ENCODE measurements around the gene IQSEC1.

Gene IQSEC1

DNA sequence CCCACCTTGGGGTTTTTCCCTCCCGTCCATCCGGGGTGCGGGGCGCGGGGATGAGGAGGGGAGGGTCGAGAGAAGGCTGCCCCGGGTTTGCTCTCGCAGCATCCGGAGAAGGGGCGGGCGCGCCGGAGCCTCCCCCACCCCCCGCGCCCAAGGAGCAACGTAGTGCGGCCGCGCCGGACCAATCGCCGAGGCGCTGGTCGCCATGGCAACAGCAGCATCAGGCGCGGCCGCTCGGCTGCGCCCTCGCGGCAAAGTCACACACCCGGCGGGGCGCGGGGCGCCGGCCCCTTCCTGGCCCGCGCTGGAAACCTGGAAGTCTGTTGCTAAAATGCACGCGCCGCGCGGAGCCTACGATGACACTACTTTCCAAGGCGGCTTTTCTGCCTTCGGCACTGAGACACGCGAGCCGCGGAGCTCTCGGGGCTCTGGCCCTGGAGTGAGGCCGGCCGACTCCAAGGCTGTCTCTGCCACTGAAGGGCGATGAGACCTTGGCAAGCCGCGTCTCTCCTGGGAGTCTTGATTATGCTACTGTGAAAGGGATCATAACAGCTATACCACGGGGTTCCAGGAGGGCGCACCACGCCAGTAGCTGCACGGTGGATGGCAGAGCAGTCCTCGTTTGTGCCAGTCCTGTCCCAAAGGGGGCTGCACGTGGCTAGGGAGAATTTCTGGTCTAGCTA lies at the start of gene IQSEC1:
IQSEC1 (minus strand) TSS at position 104 of the 680 bp plus-strand sequence. CDS start 415 bp downstream, outside the sequence.
- no peak for DNase-seq (ENCODE audit: low read depth)

- no peak for DNase-seq (ENCODE audit: low read depth)
These were observed 49.1 kb upstream of the IQSEC1 start for GRCh38 chr3:13122081-13123012.

DNA sequence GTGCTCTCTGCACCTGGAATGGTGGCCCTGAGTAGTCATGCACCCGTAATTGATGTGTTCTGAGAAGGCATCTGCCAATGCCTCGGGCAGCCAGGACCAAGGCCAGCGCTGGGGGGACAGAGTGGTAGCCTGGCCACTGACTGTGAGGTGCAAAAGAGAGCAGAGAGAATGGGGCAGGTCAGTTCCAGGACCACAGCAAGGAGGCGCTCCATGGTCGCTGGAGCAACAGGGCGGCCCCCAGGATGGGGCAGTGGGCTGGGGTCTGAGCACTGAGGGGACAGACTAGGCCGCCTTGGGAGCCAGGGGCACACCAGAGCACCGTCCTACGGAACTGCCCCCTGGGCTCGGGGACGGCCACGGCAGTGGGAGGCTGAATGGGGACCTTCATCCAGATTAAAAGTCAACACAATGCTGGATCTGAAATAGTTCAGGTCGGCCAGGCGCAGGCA lies 48.3 kb upstream of the IQSEC1 start:
- DNase-seq (ENCODE audit: low read depth) = no peak

DNA sequence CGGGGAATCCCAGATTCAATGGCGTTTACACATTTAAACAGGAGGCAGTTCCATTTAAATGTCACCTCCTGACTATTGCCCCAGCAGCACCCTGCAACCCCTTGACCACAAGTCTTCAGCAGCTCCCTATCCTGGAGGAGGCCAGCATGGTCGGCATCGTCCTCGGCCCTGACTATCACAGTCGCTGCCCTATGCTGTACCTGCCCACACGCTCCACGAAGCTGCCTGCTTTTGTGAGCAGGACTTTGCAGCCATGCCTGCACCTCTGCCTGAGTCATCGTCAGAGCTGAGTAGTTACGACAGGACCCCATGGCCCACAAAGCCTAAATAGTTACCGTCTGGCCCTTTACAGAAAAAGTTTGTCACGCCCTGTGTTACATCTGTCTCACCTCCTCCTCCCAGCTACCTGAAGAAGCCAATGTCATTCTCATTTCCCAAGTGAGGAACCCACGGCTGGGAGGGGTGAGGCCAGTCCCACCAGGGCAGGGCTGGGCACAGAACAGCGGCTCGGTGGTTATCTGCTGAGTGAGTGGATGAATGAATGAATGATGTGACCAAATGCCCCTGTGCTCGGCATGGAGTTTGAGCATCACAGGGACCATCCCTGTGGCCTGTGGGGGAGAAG lies 47.8 kb upstream of the IQSEC1 start:
- DNase-seq (ENCODE audit: low read depth) = no peak

- DNase-seq (ENCODE audit: low read depth) = no peak
These were observed 47.2 kb upstream of the IQSEC1 start for GRCh38 chr3:13120289-13120927.

GRCh38 chr3:13119471-13120220 lies 46.4 kb upstream of the IQSEC1 start:
- no peak for DNase-seq (ENCODE audit: low read depth)

DNA sequence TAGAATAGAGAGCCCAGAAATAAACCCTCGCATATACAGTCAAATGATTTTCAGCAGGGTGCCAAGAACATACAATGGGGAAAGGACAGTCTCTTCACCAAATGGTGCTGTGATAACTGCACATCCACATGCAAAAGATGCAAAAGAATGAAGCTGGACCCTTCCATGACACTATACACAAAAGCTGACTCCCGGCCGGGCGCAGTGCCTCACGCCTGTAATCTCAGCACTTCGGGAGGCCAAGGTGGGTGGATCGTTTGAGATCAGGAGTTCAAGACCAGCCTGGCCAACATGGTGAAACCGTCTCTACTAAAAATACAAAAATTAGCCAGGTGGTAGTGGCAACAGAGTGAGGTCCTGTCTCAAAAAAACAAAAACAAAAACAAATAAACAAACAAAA lies 43.2 kb upstream of the IQSEC1 start:
- no peak for DNase-seq (ENCODE audit: low read depth)

- DNase-seq (ENCODE audit: low read depth) = no peak
These were observed 42.8 kb upstream of the IQSEC1 start for GRCh38 chr3:13115991-13116390.

DNA sequence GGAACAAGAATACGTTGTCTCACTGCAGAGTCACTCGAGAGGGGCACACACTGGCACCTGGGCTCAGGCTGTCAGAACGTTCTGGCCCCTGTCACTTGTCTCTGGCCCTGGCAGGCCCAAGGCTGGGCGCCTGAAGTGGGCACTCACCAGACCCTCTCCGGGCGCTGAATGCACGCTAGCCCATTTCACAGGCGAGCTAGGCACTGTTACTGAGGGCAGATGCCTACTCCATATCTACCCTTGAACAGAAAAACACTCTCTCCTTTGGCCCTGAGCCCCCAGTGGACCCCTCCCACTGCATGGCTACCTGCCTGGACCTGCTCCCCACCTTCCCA lies 42.3 kb upstream of the IQSEC1 start:
- DNase-seq (ENCODE audit: low read depth) = no peak

GRCh38 chr3:13114811-13115575 lies 41.8 kb upstream of the IQSEC1 start:
- DNase-seq (ENCODE audit: low read depth) = no peak

DNA sequence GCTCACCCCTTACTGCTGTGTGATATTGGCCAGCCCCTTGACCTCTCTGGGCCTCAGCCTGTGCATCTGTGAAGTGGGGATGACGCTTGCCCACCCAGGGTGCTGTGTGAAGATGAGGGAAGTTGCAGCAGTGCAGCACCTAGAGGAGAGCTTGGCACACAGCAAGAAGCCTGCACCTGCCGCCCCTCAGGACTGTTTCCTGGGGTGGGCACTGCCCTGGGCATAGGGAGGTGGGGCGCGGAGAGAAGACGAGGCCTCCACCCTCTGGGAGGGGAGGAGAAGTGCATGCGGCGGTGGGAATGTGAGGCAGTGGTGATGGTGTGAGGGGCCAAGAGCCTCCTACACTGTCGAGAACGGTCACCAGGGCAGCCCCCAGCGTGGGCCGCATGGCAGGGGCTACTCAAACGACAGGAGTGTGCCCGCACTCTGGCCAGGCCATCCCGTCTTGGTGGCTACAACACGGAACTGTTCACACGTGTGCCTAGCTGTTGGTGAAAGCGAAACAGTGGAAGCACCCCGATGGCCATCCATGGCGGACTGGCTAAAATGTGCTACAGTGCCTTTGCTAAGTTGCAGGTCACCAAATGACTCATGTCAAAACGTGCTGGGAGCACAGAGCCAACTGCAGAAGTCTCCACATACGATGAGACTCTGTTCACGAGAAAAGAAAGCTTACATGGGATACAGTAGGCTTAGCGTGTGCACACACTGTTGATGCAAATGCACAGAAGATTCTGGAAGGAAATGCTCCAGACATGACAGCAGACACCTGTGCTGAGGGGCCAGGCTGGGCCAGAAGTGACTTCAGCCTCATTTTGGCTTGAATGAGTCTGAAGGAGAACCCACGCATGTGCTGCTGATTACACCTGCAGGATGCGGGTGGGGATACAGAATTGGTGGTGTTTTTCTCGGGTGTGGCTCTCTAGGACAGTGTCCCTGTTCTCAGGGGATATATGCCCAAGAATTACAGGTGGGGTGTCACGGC lies 40.4 kb upstream of the IQSEC1 start:
- no peak for DNase-seq (ENCODE audit: low read depth)

DNA sequence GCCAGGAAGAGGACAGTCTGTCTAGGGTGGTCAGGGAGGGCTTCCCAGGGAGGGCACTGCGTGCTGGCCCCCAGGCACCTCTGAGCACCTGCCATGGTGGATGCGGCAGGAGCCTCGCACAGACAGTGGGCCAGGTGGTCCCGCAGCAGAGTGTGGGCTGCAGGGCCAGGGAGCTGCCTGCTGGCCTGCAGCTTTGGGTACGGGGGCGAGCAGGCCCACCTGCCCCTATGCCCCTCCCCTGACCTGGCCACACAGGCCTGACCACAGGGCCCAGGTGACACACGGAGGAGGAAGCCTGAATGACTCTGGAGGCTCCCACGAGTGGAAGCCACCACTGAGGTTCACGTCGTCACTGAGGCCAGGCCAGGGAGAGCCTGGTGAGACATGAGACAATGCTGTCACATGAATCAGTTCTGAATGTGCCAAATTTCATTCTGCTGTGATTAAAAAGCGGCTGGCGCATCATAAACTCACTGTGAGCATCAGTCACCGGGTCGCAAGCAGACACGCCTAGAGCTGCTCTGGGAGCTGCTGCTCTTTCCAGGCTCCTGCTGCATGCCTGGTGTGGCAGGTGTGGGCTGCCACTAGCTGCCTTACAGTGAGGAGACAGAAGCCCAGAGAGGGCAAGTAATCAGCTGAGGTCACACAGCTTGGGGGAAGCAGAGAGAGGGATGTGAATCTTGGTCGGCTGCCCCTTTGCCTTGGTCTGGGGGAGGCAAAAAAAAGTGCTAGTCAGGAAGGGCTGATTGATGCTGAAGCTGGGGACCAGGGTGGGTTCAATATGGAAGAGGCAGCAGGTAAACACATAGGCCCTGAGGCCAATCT lies 39.5 kb upstream of the IQSEC1 start:
- DNase-seq (ENCODE audit: low read depth) = no peak

- no peak for DNase-seq (ENCODE audit: low read depth)
These were observed 38.8 kb upstream of the IQSEC1 start for GRCh38 chr3:13111873-13112520.

- DNase-seq (ENCODE audit: low read depth) = no peak
These were observed 38.1 kb upstream of the IQSEC1 start for GRCh38 chr3:13111173-13111872.

DNA sequence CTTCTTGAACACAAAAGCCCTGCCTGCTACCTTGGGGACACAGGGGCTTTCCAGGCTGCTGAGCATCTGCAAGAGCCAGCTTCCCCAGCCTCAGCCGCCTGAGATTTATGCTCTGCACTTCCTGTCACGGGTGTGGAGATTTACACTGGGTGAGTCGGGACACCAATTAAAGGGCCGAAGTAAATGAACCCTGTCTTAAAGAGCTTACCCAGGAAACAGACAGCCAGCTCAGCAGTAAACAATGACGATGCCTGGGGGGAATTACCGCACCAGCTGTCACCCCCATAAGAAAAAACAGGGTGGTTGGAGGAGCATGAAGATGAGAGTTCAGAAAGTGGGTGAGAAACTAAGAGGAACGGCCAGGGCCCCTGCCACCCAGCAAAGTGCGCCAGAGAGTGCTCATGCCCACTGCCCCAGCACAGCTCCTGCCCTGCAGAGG lies 37.5 kb upstream of the IQSEC1 start:
- no peak for DNase-seq (ENCODE audit: low read depth)

- no peak for DNase-seq (ENCODE audit: low read depth)
These were observed 36.3 kb upstream of the IQSEC1 start for GRCh38 chr3:13109516-13109915.

- no peak for DNase-seq (ENCODE audit: low read depth)
These were observed 35.6 kb upstream of the IQSEC1 start for GRCh38 chr3:13108861-13109260.

- DNase-seq (ENCODE audit: low read depth) = no peak
These were observed 34.4 kb upstream of the IQSEC1 start for GRCh38 chr3:13107661-13108060.
